DND-41 (cell line): ENCODE data around the gene CEP131.

Experiments
- ATAC-seq: fragments of 200-7000 bp; cut with Tn5 transposase; 3 replicates; pipeline ENCODE4 v1.9.1; 2021; ENCODE audit warnings: low read depth; ENCODE audit not compliant: insufficient read depth
- DNase-seq: peaks from one replicate; pipeline ENCODE4 v3.0.0-alpha.2; 2020
- H2AFZ ChIP-seq: 2 replicates; pipeline ENCODE4 v1.6.0; 2012; ENCODE audit warnings: low read depth, low read length
- H3K27ac ChIP-seq: 2 replicates; pipeline ENCODE4 v1.5.1; 2012; ENCODE audit warnings: low read length, inconsistent platforms
- H3K27me3 ChIP-seq: fragments of 200-600 bp; sonication (generic); 2 replicates; pipeline ENCODE4 v1.6.0; 2012; ENCODE audit warnings: low read length, mild to moderate bottlenecking, inconsistent platforms; ENCODE audit not compliant: insufficient read depth, poor library complexity
- H3K36me3 ChIP-seq: 2 replicates; pipeline ENCODE4 v1.5.1; 2012; ENCODE audit warnings: low read length, inconsistent platforms; ENCODE audit not compliant: insufficient read depth
- H3K4me1 ChIP-seq: 2 replicates; pipeline ENCODE4 v1.5.1; 2012; ENCODE audit warnings: mild to moderate bottlenecking, low read length; ENCODE audit not compliant: insufficient read depth
- H3K4me2 ChIP-seq: 2 replicates; pipeline ENCODE4 v1.6.0; 2012; ENCODE audit warnings: mild to moderate bottlenecking, moderate library complexity, low read length, inconsistent platforms; ENCODE audit not compliant: insufficient read depth
- H3K4me3 ChIP-seq, 2 experiments: fragments of 200-600 bp in 1 of 2; shearing (Covaris generic) in 1 of 2; 2 replicates each; pipeline ENCODE4 v1.5.1; 2012 to 2016; ENCODE audit warnings: inconsistent platforms in 2 of 2, low read length in 2 of 2, mild to moderate bottlenecking in 2 of 2, low read depth in 1 of 2, moderate library complexity in 1 of 2
- H3K79me2 ChIP-seq: 2 replicates; pipeline ENCODE4 v1.6.0; 2012; ENCODE audit warnings: low read length, inconsistent platforms; ENCODE audit not compliant: insufficient read depth
- H3K9ac ChIP-seq: 2 replicates; pipeline ENCODE4 v1.6.0; 2012; ENCODE audit warnings: low read depth, mild to moderate bottlenecking, inconsistent platforms, low read length, moderate library complexity
- H3K9me3 ChIP-seq: 2 replicates; pipeline ENCODE4 v1.5.1; 2012; ENCODE audit warnings: low read length, moderate library complexity, mild to moderate bottlenecking, inconsistent platforms; ENCODE audit not compliant: insufficient read depth, severe bottlenecking
- H4K20me1 ChIP-seq: 2 replicates; pipeline ENCODE4 v1.6.0; 2012; ENCODE audit warnings: low read length; ENCODE audit not compliant: insufficient read depth
- CTCF ChIP-seq: IDR thresholded peaks from 2 replicates; pipeline ENCODE4 v1.5.1; 2012; ENCODE audit warnings: borderline replicate concordance, low read length, moderate library complexity, mild to moderate bottlenecking; ENCODE audit not compliant: poor library complexity, severe bottlenecking; ENCODE audit errors: extremely low read depth
- EZH2 ChIP-seq: IDR thresholded peaks from 3 replicates; pipeline ENCODE4 v1.6.1; 2012; ENCODE audit warnings: borderline replicate concordance, low read depth, mild to moderate bottlenecking, moderate library complexity, low read length, inconsistent platforms; ENCODE audit not compliant: severe bottlenecking

CEP131 gene

GRCh38 chr17:81178136-81179091 is 44.4 kb downstream of the CEP131 start:
- DNase-seq: no peak
- no peaks in the 10 kb centered on the region for H3K79me2 ChIP-seq
- no peaks in the 10 kb centered on the region; the same call in 1 of the 2 replicates for H4K20me1 ChIP-seq
- H3K4me2 ChIP-seq: no peak overlapping the region
- TF ChIP-seq CTCF: no peak
- no peak for TF ChIP-seq EZH2
- no peaks in the 10 kb centered on the region for H3K27me3 ChIP-seq
- H3K4me1 ChIP-seq: no peaks in the 10 kb centered on the region
- no peaks in the 10 kb centered on the region for H3K36me3 ChIP-seq
- H2AFZ ChIP-seq: no peak overlapping the region
- H3K9ac ChIP-seq: no peak overlapping the region
- H3K27ac ChIP-seq: no peak overlapping the region
- ATAC-seq: no peak
- no peaks in the 10 kb centered on the region for H3K9me3 ChIP-seq
- no peak overlapping the region for H3K4me3 ChIP-seq

GRCh38 chr17:81176666-81177065 is 46.1 kb downstream of the CEP131 start:
- Histone ChIP-seq H3K27me3 (no peaks in the 10 kb centered on the region), H3K9me3 (no peaks in the 10 kb centered on the region), H4K20me1 (no peaks in the 10 kb centered on the region; the same call in 1 of the 2 replicates), H3K27ac (no peak overlapping the region), H3K4me1 (no peaks in the 10 kb centered on the region), H3K4me2 (no peak overlapping the region), H3K79me2 (no peaks in the 10 kb centered on the region), H3K9ac (no peak overlapping the region), H3K4me3 (no peak overlapping the region), H3K36me3 (no peaks in the 10 kb centered on the region), H2AFZ (no peak overlapping the region)
- no peak for DNase-seq
- no peak for ATAC-seq
- no peak for TF ChIP-seq EZH2
- TF ChIP-seq CTCF: no peak

- H3K9ac ChIP-seq: no peak overlapping the region
- no peak overlapping the region for H2AFZ ChIP-seq
- no peaks in the 10 kb centered on the region for H3K27me3 ChIP-seq
- no peak for TF ChIP-seq CTCF
- no peak for TF ChIP-seq EZH2
- no peaks in the 10 kb centered on the region for H3K9me3 ChIP-seq
- no peak overlapping the region for H3K4me3 ChIP-seq
- H4K20me1 ChIP-seq: no peaks in the 10 kb centered on the region; the same call in 1 of the 2 replicates
- H3K4me1 ChIP-seq: no peaks in the 10 kb centered on the region
- no peak for DNase-seq
- no peaks in the 10 kb centered on the region for H3K36me3 ChIP-seq
- no peaks in the 10 kb centered on the region for H3K79me2 ChIP-seq
- no peak overlapping the region for H3K27ac ChIP-seq
- ATAC-seq: no peak
- H3K4me2 ChIP-seq: no peak overlapping the region
These were observed 49.0 kb downstream of the CEP131 start for GRCh38 chr17:81173762-81174155.
